Body of pancreas (tissue), 4 donors: ENCODE measurements around the gene SLC30A3. TPM values are rescaled to one million over a fixed set of nuclear protein-coding genes. Genes with fewer than 3 reads are reported as not detected.
"Not testable (repeated sequence)": the region's sequence is repeated elsewhere in the genome, so short reads cannot be mapped to it uniquely, and the experiment has no call there.

Source experiments
- ATAC-seq: fragments of 150-250 bp; one replicate; pipeline ENCODE4 v1.9.1; 2016
- DNase-seq, 4 donors: peaks; one replicate each; pipeline ENCODE4 v3.0.0-alpha.2; 2019
- H3K27ac ChIP-seq, 4 donors: fragments of 200-600 bp; sonication (generic); 1 replicate in 3 of 4; 2 replicates in 1 of 4; pipeline versions ENCODE4 v1.5.1 to v1.6.1; 2016 to 2019; ENCODE audit warnings: mild to moderate bottlenecking in 1 of 4, mixed read lengths in 1 of 4, moderate library complexity in 1 of 4
- H3K27me3 ChIP-seq, 2 donors: fragments of 200-600 bp; sonication (generic); one replicate each; pipeline ENCODE4 v1.6.0; 2016; ENCODE audit warnings: mild to moderate bottlenecking in 1 of 2
- H3K36me3 ChIP-seq, 2 donors: fragments of 200-600 bp; sonication (generic); replicated peaks in 1 of 2; 2 replicates each; pipeline ENCODE4 v1.5.1; 2016; ENCODE audit warnings: low read depth in 2 of 2; ENCODE audit not compliant: insufficient read depth in 1 of 2
- H3K4me1 ChIP-seq: fragments of 200-600 bp; sonication (generic); one replicate; pipeline ENCODE4 v1.6.0; 2016
- H3K4me3 ChIP-seq, 2 donors: fragments of 200-600 bp; sonication (generic); 1 replicate in 1 of 2; 2 replicates in 1 of 2; pipeline ENCODE4 v1.5.1; 2016 to 2019
- H3K9me3 ChIP-seq, 3 donors: fragments of 200-600 bp; sonication (generic); 1 replicate in 2 of 3; 2 replicates in 1 of 3; pipeline ENCODE4 v1.5.1; 2016
- CTCF ChIP-seq, 7 experiments: fragments of 450-650 bp in 4 of 7; fragments of 200-600 bp in 3 of 7; sonication (generic) in 3 of 7; IDR thresholded peaks; one replicate each; pipeline ENCODE4 v1.5.1; 2016 to 2019; ENCODE audit warnings: antibody characterized with exemption in 7 of 7
- POLR2A ChIP-seq, 3 donors: fragments of 450-650 bp; IDR thresholded peaks; one replicate each; pipeline ENCODE4 v1.6.1; 2016; ENCODE audit warnings: antibody characterized with exemption in 3 of 3, mild to moderate bottlenecking in 2 of 3
- WGBS, 2 donors: methylation state at CpG; one replicate each; pipeline ENCODE4 v1.1.5; 2017; 5-methylcytosine and 5-hydroxymethylcytosine counted together
- intact Hi-C: fragments of 100-400 bp; cut with DNase I; formaldehyde crosslinking; loops from one replicate; pipeline ENCODE4 v1.15.1; 2023
- total RNA-seq, 2 donors: library from RNA; depleted of rRNA; stranded (reverse); fragments of >200 nt; gene quantifications; one replicate each; pipeline ENCODE4 v1.1.0, GENCODE V29; 2016

Gene SLC30A3
- total RNA-seq, 2 donors from 2014 or later, result not detected

- Histone ChIP-seq H3K4me1 (no peaks in the 10 kb centered on the region), H3K36me3 (no peaks in the 10 kb centered on the region), H3K4me3 (no peak within 1 kb of the TSS), H3K27me3 (peaks cover 0 to 4% of the 10 kb centered on the region in 2 donors), H3K9me3 (no peaks in the 10 kb centered on the region), H3K27ac (no peak within 1 kb of the TSS)
- no peak for TF ChIP-seq CTCF (IDR thresholded peaks at IDR 0.05)
- no peak for TF ChIP-seq POLR2A (IDR thresholded peaks at IDR 0.05)
- ATAC-seq (no peak), DNase-seq (no peak)
- intact Hi-C loops, result loop anchor here (10.0 kb wide), 1 partner anchor 321 kb away; no protein-coding TSS in a partner anchor
- WGBS, 2 donors, result 65 to 68% methylated on average over 22 to 38 of the region's 39 CpGs
Measured at GRCh38 chr2:27275211-27276150, 12.6 kb upstream of the SLC30A3 start, which contains the start of gene DNAJC5G. Gene DNAJC5G (plus strand): TSS chr2:27275433. CDS start chr2:27276729, 1,296 bp downstream.

GRCh38 chr2:27272537-27273522 is 10.0 kb upstream of the SLC30A3 start:
- ATAC-seq, H3K4me3 ChIP-seq, H3K27ac ChIP-seq, H3K9me3 ChIP-seq, DNase-seq, H3K36me3 ChIP-seq, H3K4me1 ChIP-seq, H3K27me3 ChIP-seq: not testable (repeated sequence)
- intact Hi-C loops, result loop anchor here (10.0 kb wide), 1 partner anchor 318 kb away; no protein-coding TSS in a partner anchor
- WGBS, 2 donors, result 62 to 63% methylated on average over 13 to 15 of the region's 15 CpGs

GRCh38 chr2:27271631-27272340 is 8.9 kb upstream of the SLC30A3 start:
- H3K36me3 ChIP-seq, result no peaks in the 10 kb centered on the region
- H3K4me1 ChIP-seq, result no peaks in the 10 kb centered on the region
- H3K27ac ChIP-seq, result no peak overlapping the region
- peaks cover 0 to 4% of the 10 kb centered on the region in 2 donors for H3K27me3 ChIP-seq
- TF ChIP-seq POLR2A (IDR thresholded peaks at IDR 0.05), result no peak
- TF ChIP-seq CTCF (IDR thresholded peaks at IDR 0.05), result no peak
- no peak for ATAC-seq
- 50 to 57% methylated on average over 11 of the region's 11 CpGs for WGBS, 2 donors
- H3K9me3 ChIP-seq, result no peaks in the 10 kb centered on the region
- DNase-seq, result no peak
- intact Hi-C loops, result loop anchor here (10.0 kb wide), 1 partner anchor 317 kb away; no protein-coding TSS in a partner anchor
- H3K4me3 ChIP-seq, result no peak overlapping the region

- H3K36me3 ChIP-seq, result no peaks in the 10 kb centered on the region
- DNase-seq (no peak), ATAC-seq (no peak)
- WGBS, 2 donors, result 53 to 71% methylated on average over 2 of the region's 2 CpGs
- intact Hi-C loops, result loop anchor here (10.0 kb wide), 1 partner anchor 316 kb away; no protein-coding TSS in a partner anchor
- H3K9me3 ChIP-seq, result no peaks in the 10 kb centered on the region
- H3K4me3 ChIP-seq, result no peak overlapping the region
- H3K27ac ChIP-seq, result no peak overlapping the region
- TF ChIP-seq POLR2A (IDR thresholded peaks at IDR 0.05), result no peak
- TF ChIP-seq CTCF (IDR thresholded peaks at IDR 0.05), result no peak
- peaks cover 0 to 6% of the 10 kb centered on the region in 2 donors for H3K27me3 ChIP-seq
- no peaks in the 10 kb centered on the region for H3K4me1 ChIP-seq
Measured at GRCh38 chr2:27270670-27271069, 7.8 kb upstream of the SLC30A3 start.
